GM12878 (cell line): Measurements from ENCODE around the gene KRTAP9-1. TPM values are rescaled to one million over a fixed set of nuclear protein-coding genes. Genes with fewer than 3 reads are reported as not detected.

Experiments
- ATAC-seq: fragments of 200-7000 bp; cut with Tn5 transposase; 3 replicates; pipeline ENCODE4 v1.9.1; 2020; ENCODE audit warnings: mild to moderate bottlenecking, moderate library complexity
- BruUV-seq: library from RNA; stranded (reverse); fragments of 400-500 nt; replicated peaks from 2 replicates; lab custom pipeline; 2021; lab: Mats Ljungman, UMichigan
- CTCF ChIA-PET: fragments of 300-600 bp; sonication (Branson Sonifier 250); formaldehyde crosslinking; extraction: SDS; loops from one replicate; lab custom pipeline; 2021; ENCODE audit warnings: inconsistent platforms; lab: Yijun Ruan, JAX
- POLR2A ChIA-PET: fragments of 350-600 bp; formaldehyde crosslinking; extraction: SDS; loops from one replicate; lab custom pipeline; 2021; ENCODE audit warnings: inconsistent platforms; lab: Charles Lee
- RAD21 ChIA-PET: fragments of 300-600 bp; sonication (Branson Sonifier 250); formaldehyde crosslinking; loops from one replicate; lab custom pipeline; 2023; ENCODE audit warnings: antibody characterized with exemption; ENCODE audit not compliant: unreplicated experiment; lab: Charles Lee
- SMC1A ChIA-PET: fragments of 300-600 bp; sonication (Branson Sonifier 250); formaldehyde crosslinking; loops from one replicate; lab custom pipeline; 2023; ENCODE audit not compliant: unreplicated experiment, uncharacterized antibody; lab: Charles Lee
- DNase-seq: peaks from one replicate; pipeline ENCODE4 v3.0.0-alpha.2; 2011; ENCODE audit warnings: low read depth, low spot score
- FAIRE-seq: peaks from 3 replicates; lab custom pipeline; 2011; peaks lifted over from hg19 to GRCh38; lab: Jason Lieb, UNC
- H2AFZ ChIP-seq: 2 replicates; pipeline ENCODE4 v1.6.0; 2011; ENCODE audit warnings: low read depth, low read length, control low read depth; ENCODE audit not compliant: control insufficient read depth
- H3K27ac ChIP-seq: 2 replicates; pipeline ENCODE4 v1.5.1; 2011; ENCODE audit warnings: control low read depth; ENCODE audit not compliant: control insufficient read depth, insufficient read depth
- H3K27me3 ChIP-seq, 2 experiments: replicated peaks in 1 of 2; 2 replicates each; pipeline versions ENCODE4 v1.6.0 to v1.6.1; 2011; ENCODE audit warnings: low read length in 1 of 2; ENCODE audit not compliant: control insufficient read depth in 2 of 2, insufficient read depth in 2 of 2
- H3K36me3 ChIP-seq, 2 experiments: 2 replicates each; pipeline ENCODE4 v1.5.1; 2011; ENCODE audit warnings: low read length in 1 of 2; ENCODE audit not compliant: control insufficient read depth in 2 of 2, insufficient read depth in 2 of 2
- H3K4me1 ChIP-seq: 2 replicates; pipeline ENCODE4 v1.6.1; 2011; ENCODE audit warnings: mild to moderate bottlenecking, low read length, moderate library complexity, mixed read lengths; ENCODE audit not compliant: control insufficient read depth, insufficient read depth
- H3K4me2 ChIP-seq: 2 replicates; pipeline ENCODE4 v1.6.0; 2011; ENCODE audit warnings: control low read depth; ENCODE audit not compliant: control insufficient read depth, insufficient read depth
- H3K4me3 ChIP-seq: fragments of 200-600 bp; sonication (generic); 2 replicates; pipeline ENCODE4 v1.5.1; 2016
- H3K79me2 ChIP-seq: 2 replicates; pipeline ENCODE4 v1.6.0; 2011; ENCODE audit warnings: low read length; ENCODE audit not compliant: control insufficient read depth, insufficient read depth
- H3K9ac ChIP-seq: 2 replicates; pipeline ENCODE4 v1.8.0; 2011; ENCODE audit warnings: low read length, control low read depth, mixed read lengths; ENCODE audit not compliant: control insufficient read depth, insufficient read depth
- H3K9me3 ChIP-seq: replicated peaks from 3 replicates; pipeline ENCODE4 v1.5.1; 2011; ENCODE audit warnings: mild to moderate bottlenecking, low read length; ENCODE audit not compliant: control insufficient read depth, insufficient read depth
- H4K20me1 ChIP-seq: 2 replicates; pipeline ENCODE4 v1.6.0; 2011; ENCODE audit not compliant: control insufficient read depth, insufficient read depth
- BRCA1 ChIP-seq: IDR thresholded peaks from 2 replicates; pipeline ENCODE4 v1.6.1; 2011; ENCODE audit warnings: low read depth, low read length, improper control_type of control experiment
- EZH2 ChIP-seq: IDR thresholded peaks from 2 replicates; pipeline ENCODE4 v1.6.1; 2012; ENCODE audit warnings: low read depth, mild to moderate bottlenecking, control low read depth, inconsistent platforms, low read length, borderline replicate concordance; ENCODE audit not compliant: control insufficient read depth
- NFIC ChIP-seq: IDR thresholded peaks from 2 replicates; pipeline ENCODE4 v1.6.1; 2012; ENCODE audit warnings: low read depth, mild to moderate bottlenecking, inconsistent platforms, low read length, moderate library complexity
- PAX8 ChIP-seq: fragments of 450-650 bp; IDR thresholded peaks from 2 replicates; pipeline ENCODE4 v1.6.1; 2017; ENCODE audit warnings: mild to moderate bottlenecking, moderate library complexity
- POU2F2 ChIP-seq: IDR thresholded peaks from 3 replicates; pipeline ENCODE4 v1.6.1; 2011; ENCODE audit warnings: low read depth, mild to moderate bottlenecking, low read length, borderline replicate concordance
- RFX5 ChIP-seq: IDR thresholded peaks from 2 replicates; pipeline ENCODE4 v1.6.1; 2011; ENCODE audit warnings: low read depth, low read length, improper control_type of control experiment
- TBL1XR1 ChIP-seq: IDR thresholded peaks from 2 replicates; pipeline ENCODE4 v1.6.1; 2012; ENCODE audit warnings: low read depth, low read length, improper control_type of control experiment
- WRNIP1 ChIP-seq: IDR thresholded peaks from 2 replicates; pipeline ENCODE4 v1.6.1; 2011; ENCODE audit warnings: low read depth, low read length, improper control_type of control experiment, borderline replicate concordance
- ZNF384 ChIP-seq: IDR thresholded peaks from 2 replicates; pipeline ENCODE4 v1.6.1; 2012; ENCODE audit warnings: low read depth, mild to moderate bottlenecking, low read length, improper control_type of control experiment, borderline replicate concordance
- WGBS: methylation state at CpG from one replicate; pipeline ENCODE4 v1.1.6; 2016; ENCODE audit warnings: low lambda C conversion rate; ENCODE audit not compliant: insufficient replicate concordance, insufficient coverage; ENCODE audit errors: missing lambda C conversion rate; 5-methylcytosine and 5-hydroxymethylcytosine counted together
- in situ Hi-C: fragments of 300-500 bp; cut with MboI; formaldehyde crosslinking; loops from 9 replicates; pipeline ENCODE4 v1.14.3; 2018; ENCODE audit warnings: mixed read lengths
- intact Hi-C: fragments of 100-400 bp; cut with micrococcal nuclease; formaldehyde crosslinking; loops from one replicate; pipeline ENCODE4 v1.14.2; 2022; ENCODE audit not compliant: unreplicated experiment
- polyA plus RNA-seq, 11 experiments: library from polyadenylated mRNA; depleted of rRNA in 4 of 11; unstranded in 6 of 11; stranded (reverse) in 5 of 11; fragments of >200 nt; fragmentation: Nextera tagmentation in 4 of 11; fragmentation: Illumina TruSeq in 1 of 11; extraction: Ambion mirVana in 4 of 11; extraction: Trizol in 1 of 11; gene quantifications; 1 replicate in 1 of 11; 2 replicates in 10 of 11; pipeline versions ENCODE4 v1.2.1 to v1.2.3, GENCODE V29; 2011 to 2016; ENCODE audit warnings: inconsistent platforms in 2 of 11, missing spikeins in 2 of 11, low read depth in 1 of 11
- total RNA-seq, 4 experiments: library from RNA; depleted of rRNA in 3 of 4; stranded (reverse); fragments of >200 nt in 3 of 4; fragmentation: Illumina TruSeq in 1 of 4; extraction: Trizol in 1 of 4; gene quantifications; 2 replicates each; pipeline versions ENCODE4 v1.2.1 to v1.2.3, GENCODE V29; 2013 to 2021
- TF ChIP-seq, protein P1 (sequence below): fragments of 450-650 bp; IDR thresholded peaks from 2 replicates; pipeline ENCODE4 v1.6.1; 2014; ENCODE audit warnings: mild to moderate bottlenecking

The KRTAP9-1 gene
- total and polyA plus RNA-seq, 10 of the 15 experiments (the other 5 are each of a cell fraction or from before 2014, with no cell fraction given) = not detected

DNA sequence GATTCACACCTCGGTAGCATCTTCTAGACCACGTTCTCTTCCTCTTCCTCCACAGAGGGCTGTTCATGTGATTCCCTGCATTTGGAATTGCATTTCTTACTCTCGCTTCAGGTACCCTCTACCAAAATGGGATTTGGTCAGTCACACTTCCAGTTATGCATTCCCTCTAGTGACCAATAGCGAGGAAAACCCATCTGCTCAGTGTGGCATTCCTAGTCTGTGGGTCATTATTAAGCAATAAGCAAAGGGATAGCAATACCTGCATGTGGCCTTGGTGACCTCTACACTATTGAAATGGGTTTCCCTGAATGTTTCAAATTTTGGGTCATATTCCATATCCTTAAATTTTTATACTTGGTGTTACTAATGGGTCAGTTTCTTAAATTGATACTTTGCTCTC lies 39.7 kb upstream of the KRTAP9-1 start:
- Histone ChIP-seq H3K27ac (no peak overlapping the region), H3K27me3 (no peaks in the 10 kb centered on the region), H3K4me3 (no peak overlapping the region), H3K4me2 (no peak overlapping the region), H2AFZ (no peak overlapping the region), H3K9me3 (no peaks in the 10 kb centered on the region), H3K9ac (no peak overlapping the region), H3K36me3 (no peaks in the 10 kb centered on the region), H3K4me1 (no peaks in the 10 kb centered on the region), H4K20me1 (no peaks in the 10 kb centered on the region), H3K79me2 (no peaks in the 10 kb centered on the region)
- ChIA-PET POLR2A (interaction anchor here (0.5 kb wide), 1 partner anchor 1707 kb away, joined by 3 read pairs; no protein-coding TSS in a partner anchor), SMC1A (no interaction called here), RAD21 (no interaction called here), CTCF (no interaction called here)
- no TSS peak for BruUV-seq
- FAIRE-seq (no peak), ATAC-seq (no peak), DNase-seq (no peak)
- TF ChIP-seq EZH2 (no peak), RFX5 (no peak), TBL1XR1 (no peak), WRNIP1 (no peak), BRCA1 (no peak), ZNF384 (no peak), NFIC (no peak), PAX8 (no peak), POU2F2 (no peak)
- TF ChIP-seq, protein P1, sequence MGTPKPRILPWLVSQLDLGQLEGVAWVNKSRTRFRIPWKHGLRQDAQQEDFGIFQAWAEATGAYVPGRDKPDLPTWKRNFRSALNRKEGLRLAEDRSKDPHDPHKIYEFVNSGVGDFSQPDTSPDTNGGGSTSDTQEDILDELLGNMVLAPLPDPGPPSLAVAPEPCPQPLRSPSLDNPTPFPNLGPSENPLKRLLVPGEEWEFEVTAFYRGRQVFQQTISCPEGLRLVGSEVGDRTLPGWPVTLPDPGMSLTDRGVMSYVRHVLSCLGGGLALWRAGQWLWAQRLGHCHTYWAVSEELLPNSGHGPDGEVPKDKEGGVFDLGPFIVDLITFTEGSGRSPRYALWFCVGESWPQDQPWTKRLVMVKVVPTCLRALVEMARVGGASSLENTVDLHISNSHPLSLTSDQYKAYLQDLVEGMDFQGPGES = no peak
- 12% methylated on average over 4 of the region's 4 CpGs for WGBS
- in situ Hi-C loops = no loop called here
- intact Hi-C loops = no loop called here
